ENCODE data around the gene H1-8. TPM values are rescaled to one million over a fixed set of nuclear protein-coding genes. Genes with fewer than 3 reads are reported as not detected.

Gene H1-8
- total and polyA plus RNA-seq, 9 of the 15 experiments (the other 6 are each of a cell fraction or from before 2014, with no cell fraction given), result not detected

- TF ChIP-seq, protein P1, sequence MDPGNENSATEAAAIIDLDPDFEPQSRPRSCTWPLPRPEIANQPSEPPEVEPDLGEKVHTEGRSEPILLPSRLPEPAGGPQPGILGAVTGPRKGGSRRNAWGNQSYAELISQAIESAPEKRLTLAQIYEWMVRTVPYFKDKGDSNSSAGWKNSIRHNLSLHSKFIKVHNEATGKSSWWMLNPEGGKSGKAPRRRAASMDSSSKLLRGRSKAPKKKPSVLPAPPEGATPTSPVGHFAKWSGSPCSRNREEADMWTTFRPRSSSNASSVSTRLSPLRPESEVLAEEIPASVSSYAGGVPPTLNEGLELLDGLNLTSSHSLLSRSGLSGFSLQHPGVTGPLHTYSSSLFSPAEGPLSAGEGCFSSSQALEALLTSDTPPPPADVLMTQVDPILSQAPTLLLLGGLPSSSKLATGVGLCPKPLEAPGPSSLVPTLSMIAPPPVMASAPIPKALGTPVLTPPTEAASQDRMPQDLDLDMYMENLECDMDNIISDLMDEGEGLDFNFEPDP (CRISPR knock-in tag; IDR thresholded peaks at IDR 0.05), result no peak
- no peak for TF ChIP-seq SNAPC5 (CRISPR knock-in tag; IDR thresholded peaks at IDR 0.05)
Measured at GRCh38 chr3:129555616-129556357, 12.8 kb downstream of the H1-8 start (continued).

GRCh38 chr3:129556358-129556695, 13.4 kb downstream of the H1-8 start:
- no peak for ATAC-seq
- in situ Hi-C loops (cut with MboI), result no loop called here
- Histone ChIP-seq H3K4me1 (replicated peaks in 1 of 2; ENCODE audit: control insufficient read depth in 2 of 2, insufficient read depth in 2 of 2, low read length in 2 of 2) (peaks cover 7 to 50% of the 10 kb centered on the region in 2 experiments; a peak in 4 of 5 replicates), H3K27ac (ENCODE audit: extremely low read depth, low read depth, low read length) (no peak overlapping the region), H3K27me3 (ENCODE audit: control insufficient read depth in 2 of 2, insufficient read depth in 2 of 2, low read length in 2 of 2) (no peaks in the 10 kb centered on the region), H4K20me1 (replicated peaks; ENCODE audit: control insufficient read depth, insufficient read depth, low read length) (no peaks in the 10 kb centered on the region), H3K9me3 (replicated peaks; ENCODE audit: control insufficient read depth, insufficient read depth, low read depth, low read length) (no peaks in the 10 kb centered on the region), H3K79me2 (ENCODE audit: control insufficient read depth, insufficient read depth, low read length) (no peaks in the 10 kb centered on the region), H3K9ac (ENCODE audit: insufficient read depth in 1 of 2, low read depth in 2 of 2, low read length in 2 of 2) (no peak overlapping the region), H2AFZ (ENCODE audit: low read depth, low read length) (no peak overlapping the region), H3K4me2 (ENCODE audit: insufficient read depth, low read length) (no peak overlapping the region), H3K4me3 (no peak overlapping the region), H3K9me1 (ENCODE audit: control insufficient read depth, insufficient read depth, low read length) (no peaks in the 10 kb centered on the region), H3K36me3 (ENCODE audit: control insufficient read depth, insufficient read depth, low read length) (peaks cover 20% of the 10 kb centered on the region; the same call in 1 of the 3 replicates)
- CTCF ChIA-PET (ENCODE audit: low intra/inter-chr PET ratio), result no interaction called here
- TF ChIP-seq CHAMP1 (IDR thresholded peaks at IDR 0.05) (no peak), ZNF263 (CRISPR knock-in tag; IDR thresholded peaks at IDR 0.05; ENCODE audit: borderline replicate concordance) (no peak), RBM25 (IDR thresholded peaks at IDR 0.05; ENCODE audit: low read depth, low read length, severe bottlenecking) (no peak), ZNF217 (CRISPR knock-in tag; IDR thresholded peaks at IDR 0.05) (no peak), ZMIZ1 (IDR thresholded peaks at IDR 0.05; ENCODE audit: low read depth in 2 of 2, low read length in 2 of 2) (no peak), SUPT5H (IDR thresholded peaks at IDR 0.05) (no peak), ZNF175 (CRISPR knock-in tag; IDR thresholded peaks at IDR 0.05; ENCODE audit: low read depth) (no peak), PHF8 (IDR thresholded peaks at IDR 0.05; ENCODE audit: borderline replicate concordance, low read length) (no peak), CHCHD3 (CRISPR knock-in tag; IDR thresholded peaks at IDR 0.05) (no peak), DPF2 (IDR thresholded peaks at IDR 0.05) (no peak), XRCC5 (IDR thresholded peaks at IDR 0.05; ENCODE audit: low read depth, low read length) (no peak)
- intact Hi-C loops (cut with micrococcal nuclease), result no loop called here
- POLR2A ChIA-PET, result no interaction called here
- no peak for FAIRE-seq
- WGBS (ENCODE audit: insufficient coverage, low coverage, missing lambda C conversion rate), result 82% methylated on average over 12 of the region's 15 CpGs
- DNase-seq (ENCODE audit: extremely low read depth in 1 of 4, low spot score in 3 of 4), result no peak
- no TSS peak for BruUV-seq (replicated peaks)
